GM19238 (cell line): ENCODE data around the gene FGF4.

ENCODE experiments used
- DNase-seq: peaks from one replicate; pipeline ENCODE4 v3.0.0; 2011; ENCODE audit warnings: low spot score; ENCODE audit not compliant: insufficient read length

FGF4 gene

DNA sequence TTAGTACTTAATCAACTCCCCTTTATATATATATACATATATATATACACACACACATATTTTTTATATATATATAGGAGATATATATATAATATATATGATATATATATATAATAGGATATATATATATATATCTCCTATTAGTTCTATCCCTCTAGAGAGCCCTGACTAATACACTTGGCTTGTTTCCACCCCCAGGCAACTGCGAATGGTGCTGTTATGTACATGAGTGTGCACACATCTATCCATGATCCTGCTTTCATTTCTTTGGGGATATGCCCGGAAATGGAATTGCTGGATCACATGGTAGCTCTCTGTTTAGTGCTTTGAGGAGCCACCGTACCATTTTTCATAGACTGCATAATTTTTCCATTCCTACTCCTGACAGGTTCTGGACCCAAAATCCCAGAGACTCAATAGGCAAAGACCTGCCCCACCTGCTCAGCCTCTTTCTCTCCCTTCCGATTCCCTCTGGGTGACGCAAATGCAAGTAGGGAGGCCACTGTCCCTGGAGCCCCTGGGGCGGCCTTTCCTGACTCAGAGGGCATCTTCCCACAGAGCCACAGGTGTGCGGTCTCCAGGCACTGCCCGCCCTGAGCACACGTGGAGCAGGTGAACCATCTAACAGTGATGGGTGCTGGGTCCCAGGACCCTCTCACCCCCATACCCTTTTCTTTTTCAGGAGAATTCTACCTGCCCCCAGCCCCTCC is 32.1 kb upstream of the FGF4 start:
- DNase-seq, result no peak

DNA sequence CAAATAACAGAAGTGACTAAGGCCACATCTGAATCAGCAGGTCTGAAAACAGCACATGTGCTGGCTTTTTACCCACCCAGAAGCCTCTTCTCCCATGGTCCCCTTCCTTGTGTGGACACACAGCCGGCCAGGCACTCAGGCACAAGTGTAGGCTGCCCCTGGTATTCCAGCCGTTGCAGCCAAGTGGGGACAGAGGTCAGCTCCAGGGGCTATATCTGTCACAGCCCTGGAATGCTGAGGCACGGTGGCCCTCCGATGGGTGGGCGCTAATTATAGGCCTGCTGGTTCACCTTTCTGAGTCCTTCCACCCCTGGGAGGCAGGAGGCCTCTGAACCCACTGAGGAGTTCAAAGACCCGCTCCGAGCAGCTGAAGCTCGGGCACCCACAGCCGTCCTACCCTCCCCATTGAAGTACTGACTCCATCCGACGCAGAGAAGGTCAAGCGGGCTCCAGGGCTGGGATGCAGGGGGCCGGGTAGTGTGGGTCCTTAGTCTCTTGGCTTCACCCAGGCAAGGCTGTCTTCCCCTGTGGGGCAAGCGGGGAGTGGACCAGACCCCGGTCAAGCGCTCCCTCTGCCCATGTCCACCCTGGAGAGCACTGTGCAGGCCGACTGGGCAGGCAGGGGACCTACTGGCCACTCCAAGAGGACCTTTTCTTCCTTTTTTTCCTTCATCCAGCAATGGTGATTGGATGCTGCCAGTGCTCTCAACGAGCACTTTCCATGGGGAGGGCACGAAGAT is 29.8 kb upstream of the FGF4 start:
- DNase-seq, result no peak

DNA sequence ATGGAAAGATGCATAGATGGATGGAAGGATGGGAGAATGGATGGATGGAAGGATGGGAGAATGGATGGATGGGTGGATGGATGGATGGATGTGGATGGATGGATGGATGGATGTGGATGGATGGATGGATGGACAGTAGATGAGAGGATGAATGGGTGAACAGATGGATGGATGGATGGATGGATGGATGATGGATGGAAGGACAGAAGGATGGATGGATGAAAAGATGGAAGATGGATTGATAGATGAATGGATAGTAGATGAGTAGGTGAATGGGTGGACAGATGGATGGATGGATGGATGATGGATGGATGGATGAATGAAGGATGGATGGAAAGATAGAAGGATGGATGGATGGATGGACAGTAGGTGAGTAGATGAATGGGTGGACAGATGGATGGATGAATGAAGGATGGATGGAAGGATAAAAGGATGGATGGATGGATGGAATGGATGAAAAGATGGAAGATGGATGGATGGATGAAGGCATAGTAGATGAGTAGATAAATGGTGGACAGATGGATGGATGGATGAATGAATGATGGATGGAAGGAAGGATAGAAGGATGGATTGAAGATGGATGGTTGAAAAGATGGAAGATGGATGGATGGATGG is 28.6 kb upstream of the FGF4 start:
- no peak for DNase-seq

DNA sequence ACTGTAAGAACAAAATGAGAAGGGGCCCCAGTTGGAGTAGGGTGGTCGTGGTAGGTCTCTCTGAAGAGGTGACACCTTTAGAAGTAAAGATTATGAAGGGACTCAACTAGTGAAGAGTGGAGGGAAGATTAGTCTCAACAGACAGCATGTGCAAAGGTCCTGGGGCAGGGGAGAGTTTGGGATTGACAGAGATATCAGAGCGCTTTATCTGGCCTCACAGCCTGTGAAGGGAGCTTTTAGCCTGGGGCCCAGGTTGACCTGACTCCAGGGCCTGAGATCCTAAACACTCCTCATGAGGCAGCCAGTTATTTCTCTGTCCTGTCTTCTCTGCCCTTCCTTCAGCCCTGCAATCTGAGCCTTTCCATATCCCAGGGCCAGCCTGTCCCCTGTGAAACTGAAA is 27.9 kb upstream of the FGF4 start:
- no peak for DNase-seq

DNA sequence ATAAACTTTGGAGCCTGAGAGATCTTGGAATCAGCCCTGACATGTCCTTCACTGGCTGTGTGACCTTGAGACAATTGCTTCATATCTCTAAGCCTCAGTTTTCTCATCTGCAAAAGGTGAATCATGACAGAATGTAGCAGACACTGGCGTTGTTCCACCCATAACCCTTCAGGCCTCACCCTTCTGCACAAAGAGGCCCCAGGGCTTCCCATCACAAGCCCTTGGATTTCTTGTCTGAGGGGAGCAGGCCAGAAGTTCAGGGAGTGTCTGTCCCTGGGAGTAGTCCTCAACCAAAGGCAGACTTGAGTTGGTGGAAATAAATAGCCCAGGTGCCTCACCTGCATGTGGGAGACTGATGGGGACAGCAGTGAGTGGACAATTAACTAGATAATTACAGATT is 27.4 kb upstream of the FGF4 start:
- no peak for DNase-seq

DNA sequence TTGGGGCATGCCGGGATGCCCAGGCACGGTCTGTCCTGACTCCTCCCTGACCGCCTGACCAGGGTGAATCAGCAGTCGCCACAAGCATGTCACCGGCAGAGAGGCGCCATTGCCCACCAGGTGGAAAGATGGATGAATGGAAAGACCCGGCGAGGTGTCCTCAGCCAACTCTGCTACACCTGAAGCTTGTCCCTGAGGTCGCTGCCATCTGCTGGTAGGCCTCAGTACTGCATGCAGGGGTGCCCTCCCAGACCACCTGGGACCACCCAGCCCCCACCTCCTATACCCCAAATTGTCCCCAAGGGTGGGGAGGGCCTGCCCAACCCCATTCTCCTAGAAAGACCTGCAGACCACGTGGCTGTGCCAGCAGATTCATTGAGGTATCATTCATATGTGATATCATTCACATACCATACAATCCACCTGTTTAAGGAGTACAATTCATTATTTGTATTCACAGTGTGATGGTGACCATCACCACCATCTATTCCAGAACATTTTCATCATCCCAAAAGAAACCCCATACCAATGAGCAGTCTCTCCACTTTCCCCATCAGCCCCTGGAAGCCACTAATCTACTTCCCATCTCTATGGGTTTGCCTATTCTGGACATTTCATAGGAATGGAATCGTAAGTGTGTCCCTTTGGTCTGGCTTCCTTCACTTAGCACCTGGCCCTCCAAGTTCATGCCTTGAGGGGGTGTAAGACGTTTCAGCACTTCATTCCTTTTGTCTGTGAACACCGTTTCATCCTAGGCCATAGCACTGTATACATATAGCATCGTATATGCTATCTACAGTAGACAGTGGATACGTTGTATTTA is 26.6 kb upstream of the FGF4 start:
- peak; percentile 40 for DNase-seq

DNA sequence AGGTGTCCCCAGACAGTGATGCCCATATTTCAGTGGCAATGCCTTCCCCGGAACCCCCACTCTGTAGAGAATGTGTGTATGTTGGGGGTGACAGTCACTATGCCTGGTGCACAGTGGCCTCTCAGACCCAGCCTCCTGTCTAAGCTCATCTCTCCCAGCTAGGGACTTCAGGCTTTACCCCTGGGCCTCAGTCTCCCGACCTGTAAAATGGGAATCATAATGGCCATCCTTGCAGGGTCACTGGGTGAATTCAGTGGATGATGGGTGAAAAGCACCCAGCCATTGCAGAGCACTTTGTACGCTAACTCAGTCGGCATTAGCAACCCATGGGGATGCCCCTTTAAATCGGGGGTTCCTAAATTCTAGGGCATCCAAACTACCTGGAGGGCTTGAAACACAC is 25.1 kb upstream of the FGF4 start:
- no peak for DNase-seq

DNA sequence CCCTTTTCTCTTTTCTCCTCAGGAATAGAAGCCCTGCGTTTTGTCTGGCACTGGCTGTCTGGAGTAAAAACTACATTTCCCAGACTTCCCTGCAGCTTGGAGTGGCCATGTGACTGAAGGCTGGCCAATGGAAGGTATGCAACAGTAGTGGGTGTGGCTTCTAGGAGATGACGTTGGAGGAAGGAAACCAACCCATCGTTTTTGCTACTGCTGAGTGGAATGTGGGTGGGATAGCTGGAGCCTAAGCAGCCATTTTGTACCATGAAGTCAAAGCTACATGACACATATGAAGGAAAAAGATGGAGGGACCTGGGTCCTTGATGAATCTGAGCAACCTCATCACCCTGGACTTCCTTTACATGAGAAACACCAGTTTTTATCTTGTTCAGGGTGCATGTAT is 24.4 kb upstream of the FGF4 start:
- DNase-seq, result no peak

DNA sequence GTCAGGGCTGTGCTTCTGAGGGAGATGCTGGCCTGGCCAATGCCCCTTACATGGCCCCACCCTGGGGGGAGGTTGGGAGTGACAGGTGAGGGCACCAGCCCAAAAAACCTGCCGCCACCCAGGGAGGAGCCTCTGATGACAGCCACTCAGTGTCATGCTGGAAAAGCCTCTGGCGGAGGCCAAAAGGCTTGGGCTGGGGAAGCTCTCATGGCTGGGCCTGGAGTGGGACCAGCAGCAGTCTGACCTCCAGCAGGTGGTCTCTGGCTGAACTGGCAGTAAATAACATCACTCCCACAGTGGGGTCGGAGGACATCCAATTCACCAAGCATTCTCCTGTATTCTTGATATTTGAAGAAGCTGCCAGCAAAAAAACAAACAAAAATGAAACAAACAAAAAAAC is 24.0 kb upstream of the FGF4 start:
- DNase-seq, result no peak

DNA sequence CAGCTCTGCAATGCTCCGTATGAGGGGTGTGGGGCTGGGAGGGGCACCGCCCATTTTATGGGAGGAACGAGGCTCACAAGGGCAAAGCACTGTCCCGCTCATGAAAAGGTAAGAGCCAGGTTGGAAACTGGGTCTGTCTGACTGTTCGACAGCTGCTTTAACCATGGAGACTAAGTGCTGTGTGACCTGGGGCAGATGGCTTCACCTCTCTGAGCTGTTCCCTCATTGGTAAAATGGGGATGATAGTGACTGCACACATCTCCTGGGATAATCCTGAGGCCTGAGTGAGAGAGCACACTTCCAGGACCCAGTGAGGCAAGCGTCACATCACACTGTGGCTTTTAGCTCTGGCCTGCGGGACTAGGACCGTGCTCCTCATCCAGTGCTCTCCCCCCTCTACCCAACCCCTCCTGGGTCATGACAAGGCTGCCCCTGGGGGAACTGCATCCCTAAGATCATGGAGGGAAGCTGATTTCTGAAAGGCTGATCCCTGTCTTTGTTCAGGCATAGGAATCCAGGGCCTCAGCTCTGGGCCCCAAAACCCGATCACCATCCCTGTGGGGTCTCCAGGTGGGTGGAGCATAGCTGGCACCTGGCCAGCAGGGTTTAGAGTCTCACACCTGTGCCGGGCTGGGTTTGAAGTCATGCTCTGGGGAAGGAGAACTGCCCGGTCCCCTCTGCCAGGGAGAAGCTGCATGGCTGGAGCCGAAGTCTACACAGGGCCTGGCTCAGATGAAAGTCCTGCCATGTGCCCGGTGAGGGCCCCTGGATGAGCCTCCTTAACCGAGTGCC is 22.8 kb upstream of the FGF4 start:
- no peak for DNase-seq

DNA sequence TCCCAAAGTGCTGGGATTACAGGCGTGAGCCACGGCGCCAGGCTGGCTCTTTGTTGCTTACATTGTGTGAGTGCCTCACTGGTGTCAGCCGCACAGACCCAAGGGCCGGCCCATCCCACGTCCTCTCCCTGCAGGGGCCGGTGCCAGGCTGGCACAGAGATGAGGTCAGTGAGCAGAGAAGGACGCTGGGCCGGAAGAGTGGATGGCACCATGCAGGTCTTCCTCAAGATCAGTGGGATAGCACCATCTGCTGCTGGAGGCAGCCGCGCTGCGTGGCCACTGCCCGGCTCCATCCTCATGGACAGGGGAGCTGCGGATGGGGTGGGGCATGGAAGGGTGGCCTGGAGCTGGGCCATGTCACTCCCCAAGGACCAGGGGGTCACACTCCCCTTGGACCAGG is 22.0 kb upstream of the FGF4 start:
- DNase-seq, result no peak

DNA sequence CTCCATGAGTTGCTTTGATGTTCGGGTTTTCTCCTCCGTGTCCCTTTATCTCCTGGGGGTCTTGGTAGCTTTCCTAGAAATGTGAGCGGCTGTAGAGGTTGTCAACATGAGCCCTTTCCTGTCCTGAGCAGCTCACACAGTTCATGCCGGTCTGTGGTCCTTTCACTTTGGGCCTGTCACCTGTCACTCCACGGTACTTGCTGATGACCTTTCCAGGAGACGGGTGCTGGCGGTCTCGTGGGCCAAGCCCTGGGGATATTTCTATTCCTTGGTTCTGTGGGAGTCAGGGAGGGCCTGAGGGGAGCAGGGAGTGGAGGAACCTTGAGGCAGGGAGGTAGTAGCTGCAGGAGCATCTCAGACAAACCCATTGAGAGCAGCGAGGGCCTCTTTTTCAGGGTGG is 20.9 kb upstream of the FGF4 start:
- DNase-seq, result no peak

DNA sequence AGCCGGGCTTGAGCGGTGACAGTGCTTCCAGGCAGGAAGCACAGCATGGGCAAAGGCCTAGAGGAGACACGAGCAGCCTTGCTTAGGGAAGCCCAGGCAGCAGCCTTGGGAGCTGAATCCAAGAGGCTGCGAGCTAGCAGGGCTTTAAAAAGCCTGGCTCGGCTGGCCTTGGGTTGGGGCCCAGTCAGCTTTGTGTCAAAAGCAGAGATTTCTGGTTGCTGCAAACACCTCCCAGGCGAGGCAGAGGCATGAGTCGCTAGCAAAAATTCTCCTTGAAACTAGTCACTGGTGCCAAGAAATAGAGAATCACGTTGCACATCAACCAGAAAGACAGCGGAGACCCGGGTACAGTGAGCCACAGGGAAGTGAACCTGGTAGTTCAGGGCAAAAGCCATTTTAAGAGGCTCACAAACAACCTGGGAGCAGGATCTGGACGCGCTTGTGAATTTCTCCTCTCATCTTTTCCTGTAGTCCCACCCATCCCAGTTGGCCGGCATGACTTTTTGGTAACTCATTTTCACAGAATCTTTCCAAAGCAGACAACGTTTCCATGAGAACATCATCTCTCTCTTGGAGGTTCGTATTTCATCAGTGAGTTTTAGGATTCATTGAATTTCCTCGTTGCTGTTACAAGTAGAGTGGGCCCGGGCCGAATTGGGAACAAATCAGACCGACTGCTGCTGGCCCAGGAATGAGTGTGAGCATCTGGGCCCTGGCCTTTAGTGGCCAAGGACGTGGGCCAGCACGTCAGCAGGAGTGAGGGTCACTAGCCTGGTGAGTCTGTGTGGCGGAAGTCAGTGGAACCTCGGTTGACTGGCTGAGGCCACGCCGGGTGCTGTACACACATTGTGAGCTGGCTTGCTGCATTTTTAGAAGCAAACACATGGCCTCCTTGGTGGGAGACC is 16.4 kb upstream of the FGF4 start:
- DNase-seq, result no peak

DNA sequence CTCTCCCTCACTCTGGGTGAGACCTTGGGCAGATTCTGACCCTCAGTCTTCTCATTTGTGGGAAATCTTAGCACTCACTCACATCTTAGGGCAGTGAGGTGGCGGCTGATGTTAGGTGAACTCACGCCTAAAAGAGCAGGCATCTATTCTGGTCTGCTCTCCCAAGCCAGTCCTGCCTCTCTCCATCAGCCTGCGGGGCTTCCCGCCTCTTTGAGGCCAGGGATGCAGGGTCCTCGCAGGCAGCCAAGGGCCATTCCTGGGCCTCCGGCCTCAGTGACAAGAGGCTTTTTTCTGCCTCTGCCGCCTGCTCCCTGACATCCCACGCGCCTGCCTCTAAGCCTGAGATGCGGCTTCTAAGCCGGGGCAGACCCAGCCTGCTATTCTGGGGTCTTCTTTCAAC is 13.8 kb upstream of the FGF4 start:
- no peak for DNase-seq

DNA sequence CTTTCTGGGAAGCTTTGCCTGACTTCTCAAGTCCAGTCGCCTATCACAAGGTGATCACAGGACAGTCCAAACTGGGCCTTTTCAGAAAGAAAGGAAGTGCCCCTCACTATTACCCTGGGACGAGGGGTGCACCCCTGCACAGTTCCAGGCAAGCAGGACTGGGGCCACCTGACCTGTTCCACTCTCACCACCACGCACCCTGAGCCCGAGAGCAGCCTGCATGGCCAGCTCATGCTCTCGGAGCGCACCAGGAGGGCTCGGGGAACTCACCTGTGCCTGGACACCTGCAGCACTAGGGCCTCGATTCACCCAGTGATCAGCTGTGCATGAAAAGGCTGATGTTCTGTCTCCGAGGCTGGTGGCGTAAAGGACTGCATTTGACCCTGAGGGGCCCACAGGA is 12.8 kb upstream of the FGF4 start:
- no peak for DNase-seq

DNA sequence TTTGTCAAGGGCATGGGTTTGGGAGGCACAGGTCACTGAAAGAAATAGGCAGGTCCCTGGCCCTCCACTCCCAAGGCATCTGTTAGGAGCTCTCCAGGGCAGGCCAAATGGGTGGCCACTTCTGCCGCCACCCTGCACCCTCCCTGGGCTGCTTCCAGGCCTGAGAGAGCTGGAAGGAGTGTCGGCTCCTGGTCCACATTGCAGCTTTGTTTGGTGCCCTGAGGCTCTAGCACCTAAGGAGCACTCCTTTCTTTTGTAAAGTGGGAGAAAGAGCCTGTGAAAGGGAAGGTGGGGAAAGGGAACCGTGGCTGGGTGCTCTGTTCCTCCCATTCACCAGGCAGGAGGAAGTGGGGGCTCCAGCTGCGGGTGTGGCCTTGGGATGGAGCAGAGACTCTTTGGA is 12.3 kb upstream of the FGF4 start:
- DNase-seq, result no peak

DNA sequence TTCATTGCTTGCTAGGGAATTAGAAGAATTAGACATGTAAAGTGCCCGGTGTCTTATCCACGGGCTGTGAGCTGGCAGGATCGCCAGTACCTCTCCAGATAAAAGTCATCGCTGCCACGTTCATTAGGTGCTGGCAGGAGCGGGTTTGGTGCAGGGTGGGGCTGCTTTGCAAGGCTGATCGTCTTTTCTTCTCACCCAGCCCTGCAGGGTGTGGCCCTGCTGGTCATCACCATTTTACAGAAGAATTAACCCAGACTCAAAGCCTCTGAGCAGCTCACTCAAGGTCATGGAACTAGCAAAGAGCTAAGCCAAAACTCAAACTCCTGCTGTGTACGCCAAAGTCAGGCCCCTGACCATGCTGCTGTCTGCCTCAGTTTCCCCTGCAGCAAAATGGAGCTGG is 6.1 kb upstream of the FGF4 start:
- DNase-seq, result no peak

DNA sequence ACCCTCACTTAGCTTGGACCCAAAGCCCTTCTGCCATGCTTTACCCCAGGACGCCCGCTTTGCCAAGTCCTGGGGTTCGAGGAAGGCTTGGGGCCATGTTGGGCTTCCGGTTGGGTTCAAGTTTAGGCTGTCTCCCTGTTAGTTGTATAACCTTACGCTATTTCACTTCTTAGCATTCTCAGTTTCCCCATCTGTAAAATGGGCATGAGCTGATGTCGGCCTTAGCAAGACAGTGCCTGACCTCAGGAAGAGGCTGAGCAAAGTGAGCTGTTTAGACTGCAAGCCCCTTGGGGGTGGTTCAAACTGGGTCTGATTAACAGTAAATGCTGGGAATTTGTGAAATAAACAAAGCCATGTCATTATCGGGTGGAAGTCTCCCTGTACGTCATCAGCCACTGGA is 3.2 kb upstream of the FGF4 start:
- DNase-seq, result no peak

DNA sequence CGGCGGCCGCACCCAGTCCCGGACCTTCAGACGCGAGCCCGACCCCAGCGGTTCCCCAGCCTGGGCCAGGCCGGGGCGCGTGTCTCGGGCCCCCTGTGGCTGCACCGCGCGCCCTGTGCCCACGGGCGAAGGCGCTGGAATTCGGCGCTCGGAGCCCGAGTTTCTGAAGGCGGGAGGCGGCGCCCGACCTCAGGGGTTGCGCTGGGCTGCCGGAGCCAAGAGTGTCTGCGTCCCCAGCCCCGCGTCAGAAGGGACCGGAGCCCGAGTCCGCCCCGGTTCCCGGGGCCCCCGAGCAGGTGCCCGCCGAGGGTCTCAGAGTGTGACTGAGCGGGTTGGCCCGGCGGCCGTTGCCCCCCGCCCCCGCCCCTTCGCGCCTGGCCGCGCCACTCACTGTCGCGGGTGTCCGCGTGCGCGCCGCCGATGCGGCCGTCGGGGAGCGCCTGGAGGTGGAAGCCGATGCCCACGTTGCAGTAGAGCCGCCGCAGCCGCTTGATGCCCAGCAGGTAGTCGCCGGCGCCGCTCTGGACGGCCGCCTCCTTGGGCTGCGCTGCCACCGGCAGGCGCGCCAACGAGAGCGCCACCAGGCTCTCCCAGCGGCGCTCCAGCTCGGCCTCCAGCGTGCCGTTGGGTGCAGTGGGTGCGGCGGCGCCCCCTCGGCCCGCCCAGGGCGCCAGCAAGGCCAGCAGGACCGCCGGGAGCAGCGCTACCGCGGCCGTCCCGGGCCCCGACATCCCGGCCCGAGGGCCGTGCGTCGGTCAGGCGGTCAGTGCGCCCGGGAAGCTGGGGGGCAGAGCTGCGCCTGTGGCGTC is 583 bp downstream of the FGF4 start:
- DNase-seq, result no peak
